Upper lobe of left lung (tissue), 6 donors: Measurements from ENCODE around the gene RALGDS. TPM values are rescaled to one million over a fixed set of nuclear protein-coding genes. Genes with fewer than 3 reads are reported as not detected.

Source experiments
- ATAC-seq, 2 donors: fragments of 200-7000 bp; cut with Tn5 transposase; one replicate each; pipeline ENCODE4 v1.9.1; 2022; ENCODE audit warnings: mild to moderate bottlenecking in 2 of 2, moderate library complexity in 2 of 2; ENCODE audit not compliant: low FRiP score in 2 of 2
- DNase-seq, 2 donors: peaks; one replicate each; pipeline ENCODE4 v3.0.0-alpha.2; 2019 to 2020
- H3K27ac ChIP-seq, 4 donors: fragments of 200-600 bp; sonication (generic); one replicate each; pipeline ENCODE4 v1.5.1; 2016 to 2019
- H3K27me3 ChIP-seq, 4 donors: fragments of 200-600 bp; sonication (generic); one replicate each; pipeline ENCODE4 v1.5.1; 2017 to 2019
- H3K36me3 ChIP-seq, 4 donors: fragments of 200-600 bp; sonication (generic); one replicate each; pipeline ENCODE4 v1.5.1; 2016 to 2019
- H3K4me1 ChIP-seq, 4 donors: fragments of 200-600 bp; sonication (generic); one replicate each; pipeline ENCODE4 v1.5.1; 2018 to 2019
- H3K4me3 ChIP-seq, 4 donors: fragments of 200-600 bp; sonication (generic); one replicate each; pipeline ENCODE4 v1.5.1; 2017 to 2019; ENCODE audit warnings: mild to moderate bottlenecking in 2 of 4, moderate library complexity in 1 of 4
- H3K9me3 ChIP-seq, 4 donors: fragments of 200-600 bp; sonication (generic); one replicate each; pipeline ENCODE4 v1.5.1; 2018 to 2019
- EP300 ChIP-seq, 4 donors: sonication (generic); formaldehyde crosslinking; IDR thresholded peaks; one replicate each; pipeline ENCODE4 v1.5.1; 2017; ENCODE audit warnings: antibody characterized with exemption in 4 of 4, control low read depth in 2 of 4
- POLR2A ChIP-seq, 4 donors: fragments of 450-650 bp; IDR thresholded peaks; one replicate each; pipeline ENCODE4 v1.5.1; 2016 to 2017; ENCODE audit warnings: antibody characterized with exemption in 4 of 4, mild to moderate bottlenecking in 2 of 4
- POLR2AphosphoS5 ChIP-seq, 2 donors: sonication (generic); formaldehyde crosslinking; IDR thresholded peaks; one replicate each; pipeline ENCODE4 v1.5.1; 2017; ENCODE audit warnings: antibody characterized with exemption in 2 of 2
- WGBS, 2 donors: methylation state at CpG; one replicate each; pipeline ENCODE4 v1.1.5; 2017 to 2018; 5-methylcytosine and 5-hydroxymethylcytosine counted together
- total RNA-seq, 6 donors: library from RNA; depleted of rRNA in 4 of 6; stranded (reverse); fragments of >200 nt in 4 of 6; gene quantifications; one replicate each; pipeline versions ENCODE4 v1.1.0 to v1.2.1, GENCODE V29; 2016 to 2021
- TF ChIP-seq, protein P1 (sequence below), 6 experiments: fragments of 450-650 bp in 4 of 6; fragments of 200-600 bp in 2 of 6; sonication (generic) in 2 of 6; IDR thresholded peaks; one replicate each; pipeline ENCODE4 v1.5.1; 2016 to 2019; ENCODE audit warnings: antibody characterized with exemption in 6 of 6
- donor health status: DM: no; HTN: no; CAD: no; lungs with moderate emphysema.
- donor health status: DM: no; HTN: yes; CAD: no; lungs with severe emphysema.

The RALGDS gene
- total RNA-seq, 6 donors from 2014 or later: 57.1 to 117 (median 88.9) TPM

DNA sequence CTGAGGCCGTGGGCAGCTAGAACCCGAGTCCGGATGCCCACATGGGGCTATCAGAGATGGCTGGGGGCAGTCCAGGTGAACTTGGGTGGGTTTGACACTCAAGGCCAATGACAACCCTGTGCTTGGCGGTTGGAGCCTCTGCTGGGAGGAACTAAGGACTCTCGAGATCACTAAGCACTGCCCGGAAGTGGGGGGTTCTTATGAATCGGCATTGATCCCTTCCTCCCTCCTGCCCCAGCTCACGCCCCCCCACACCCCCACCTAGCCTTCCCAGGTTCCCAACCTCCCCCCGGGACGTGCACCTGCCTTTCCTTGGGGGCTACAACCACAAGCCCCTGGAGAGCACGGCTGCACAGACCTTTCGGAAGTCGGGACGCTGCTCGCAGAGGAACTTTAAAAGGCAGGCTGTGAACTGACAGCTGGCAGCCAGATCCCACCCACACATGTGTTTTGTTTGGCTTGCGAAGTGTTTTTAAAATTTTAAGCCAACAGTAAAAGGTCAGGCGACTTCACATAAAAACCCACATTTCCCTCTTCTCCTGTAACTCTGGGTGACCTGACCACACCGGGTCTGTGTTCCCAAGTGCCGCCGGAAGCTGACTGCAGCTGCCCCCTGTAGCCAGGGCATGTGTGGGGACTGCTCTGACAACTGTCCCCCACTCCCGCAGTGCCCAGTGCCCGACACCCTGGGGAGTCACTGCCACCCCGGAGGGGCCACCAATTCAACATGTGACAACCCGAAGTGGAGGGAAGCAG, 5.1 kb upstream of the RALGDS start:
- DNase-seq (peak in 1 of 2 donors; percentile 63), ATAC-seq (peak in 1 of 2 donors; percentile 36)
- 30 to 63% methylated on average over 12 to 22 of the region's 24 CpGs for WGBS, 2 donors

DNA sequence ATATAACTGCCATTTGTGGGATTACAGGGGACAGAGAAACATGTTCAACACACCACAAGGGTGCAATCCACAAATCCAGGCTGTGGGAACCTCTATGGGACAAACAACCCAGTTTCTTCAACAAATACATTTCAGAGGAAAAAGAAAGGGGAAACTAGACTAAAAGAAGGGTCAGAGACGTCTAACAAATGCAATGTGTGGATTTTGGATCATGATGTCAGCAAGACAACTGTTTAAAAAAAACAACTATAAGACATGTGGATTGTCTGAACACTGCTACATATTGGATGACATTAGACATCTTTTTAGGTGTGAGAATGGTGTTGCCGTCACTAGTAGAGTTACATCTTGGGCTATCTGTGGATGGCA, 3.9 kb upstream of the RALGDS start:
- DNase-seq (no peak), ATAC-seq (no peak)
- Histone ChIP-seq H3K4me3 (no peak overlapping the region), H3K27me3 (no peaks in the 10 kb centered on the region), H3K36me3 (no peaks in the 10 kb centered on the region), H3K4me1 (peaks cover 61 to 83% (median 73%) of the 10 kb centered on the region in 4 donors), H3K27ac (peak overlapping the region in 1 of 4 donors; percentile 81), H3K9me3 (no peaks in the 10 kb centered on the region)
- TF ChIP-seq, protein P1, sequence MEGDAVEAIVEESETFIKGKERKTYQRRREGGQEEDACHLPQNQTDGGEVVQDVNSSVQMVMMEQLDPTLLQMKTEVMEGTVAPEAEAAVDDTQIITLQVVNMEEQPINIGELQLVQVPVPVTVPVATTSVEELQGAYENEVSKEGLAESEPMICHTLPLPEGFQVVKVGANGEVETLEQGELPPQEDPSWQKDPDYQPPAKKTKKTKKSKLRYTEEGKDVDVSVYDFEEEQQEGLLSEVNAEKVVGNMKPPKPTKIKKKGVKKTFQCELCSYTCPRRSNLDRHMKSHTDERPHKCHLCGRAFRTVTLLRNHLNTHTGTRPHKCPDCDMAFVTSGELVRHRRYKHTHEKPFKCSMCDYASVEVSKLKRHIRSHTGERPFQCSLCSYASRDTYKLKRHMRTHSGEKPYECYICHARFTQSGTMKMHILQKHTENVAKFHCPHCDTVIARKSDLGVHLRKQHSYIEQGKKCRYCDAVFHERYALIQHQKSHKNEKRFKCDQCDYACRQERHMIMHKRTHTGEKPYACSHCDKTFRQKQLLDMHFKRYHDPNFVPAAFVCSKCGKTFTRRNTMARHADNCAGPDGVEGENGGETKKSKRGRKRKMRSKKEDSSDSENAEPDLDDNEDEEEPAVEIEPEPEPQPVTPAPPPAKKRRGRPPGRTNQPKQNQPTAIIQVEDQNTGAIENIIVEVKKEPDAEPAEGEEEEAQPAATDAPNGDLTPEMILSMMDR (IDR thresholded peaks at IDR 0.05): no peak
- no peak for TF ChIP-seq POLR2AphosphoS5 (IDR thresholded peaks at IDR 0.05)
- TF ChIP-seq POLR2A (IDR thresholded peaks at IDR 0.05): no peak
- no peak for TF ChIP-seq EP300 (IDR thresholded peaks at IDR 0.05)
- WGBS, 2 donors: 67 to 87% methylated on average over 2 of the region's 2 CpGs

More for the DNA sequence above, 5.1 kb upstream of the RALGDS start:
- peak overlapping the region; percentile 62 to 81 (median 78) for H3K27ac ChIP-seq
- H3K36me3 ChIP-seq: no peaks in the 10 kb centered on the region
- no peaks in the 10 kb centered on the region for H3K9me3 ChIP-seq
- H3K4me1 ChIP-seq: peaks cover 52 to 73% (median 68%) of the 10 kb centered on the region in 4 donors
- peak overlapping the region in 2 of 4 donors; percentile 33 to 41 for H3K4me3 ChIP-seq
- TF ChIP-seq, protein P1 (IDR thresholded peaks at IDR 0.05): no peak
- no peak for TF ChIP-seq EP300 (IDR thresholded peaks at IDR 0.05)
- no peak for TF ChIP-seq POLR2A (IDR thresholded peaks at IDR 0.05)
- TF ChIP-seq POLR2AphosphoS5 (IDR thresholded peaks at IDR 0.05): no peak
- no peaks in the 10 kb centered on the region for H3K27me3 ChIP-seq

DNA sequence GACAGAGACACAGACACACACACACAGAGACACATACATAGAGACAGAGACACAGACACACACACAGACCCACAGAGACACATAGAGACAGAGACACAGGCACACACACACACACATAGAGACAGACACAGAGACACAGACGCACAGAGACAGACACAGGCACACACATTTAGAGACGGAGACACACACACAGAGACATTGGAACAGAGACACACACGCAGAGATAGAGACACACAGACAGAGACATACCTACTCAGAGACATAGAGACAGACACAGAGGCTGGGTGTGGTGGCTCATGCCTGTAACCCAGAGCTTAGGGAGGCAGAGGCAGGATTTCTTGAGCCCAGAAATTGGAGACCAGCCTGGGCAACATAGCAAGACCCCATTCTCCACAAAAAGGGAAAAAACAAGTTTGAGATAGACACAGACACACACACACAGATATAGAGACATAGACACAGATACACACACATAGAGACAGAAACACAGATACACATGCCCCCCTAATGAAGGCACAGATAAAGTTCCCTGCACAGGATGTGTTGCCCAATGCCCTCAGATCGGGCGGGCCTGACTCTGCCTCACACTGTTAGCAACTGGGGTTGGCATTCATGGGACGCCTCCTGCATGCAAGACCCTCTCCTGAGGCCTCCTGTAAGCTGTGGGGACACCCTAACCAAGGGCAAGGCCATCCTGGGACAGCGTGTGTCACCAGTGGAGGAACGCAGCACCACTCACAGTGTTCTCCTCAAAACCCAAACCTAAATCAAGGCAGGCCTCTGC, 3.3 kb upstream of the RALGDS start:
- ATAC-seq: no peak
- 87 to 90% methylated on average over 8 of the region's 8 CpGs for WGBS, 2 donors

DNA sequence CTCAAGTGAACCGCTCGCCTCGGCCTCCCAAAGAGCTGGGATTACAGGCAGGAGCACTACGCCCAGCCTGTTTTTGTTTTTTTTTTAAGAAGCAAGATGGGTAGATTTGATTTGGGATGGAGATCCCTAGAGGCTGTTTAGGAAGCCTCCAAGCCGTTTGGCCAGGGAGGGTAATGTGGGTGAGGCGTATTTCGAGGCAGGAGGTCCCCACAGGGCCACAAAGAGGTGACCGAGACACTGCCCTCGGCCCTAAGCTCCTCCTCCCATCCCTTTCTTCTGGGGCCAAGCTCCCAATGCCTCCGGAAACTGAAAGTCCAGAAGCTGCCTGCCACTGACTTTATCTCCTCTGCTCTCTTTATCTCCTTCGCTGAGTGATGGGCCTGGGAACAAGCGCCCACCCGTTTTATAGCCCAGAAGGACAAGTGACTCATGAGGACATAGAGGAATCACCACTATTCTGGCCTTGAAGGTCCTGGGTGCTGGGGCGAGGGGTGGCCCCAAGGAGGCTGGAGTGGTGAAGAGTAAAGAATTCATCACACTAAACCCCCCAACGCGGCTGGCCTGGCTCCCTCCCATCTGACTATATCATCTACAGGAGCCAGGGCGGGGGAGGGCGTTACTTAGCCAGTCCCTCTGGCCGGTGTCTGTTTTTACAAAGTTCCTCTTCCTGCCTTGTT, 2.0 kb upstream of the RALGDS start:
- DNase-seq: no peak

More for the DNA sequence above, 3.3 kb upstream of the RALGDS start:
- TF ChIP-seq POLR2A (IDR thresholded peaks at IDR 0.05) (no peak), POLR2AphosphoS5 (IDR thresholded peaks at IDR 0.05) (no peak), EP300 (IDR thresholded peaks at IDR 0.05) (no peak)
- TF ChIP-seq, protein P1 (IDR thresholded peaks at IDR 0.05): no peak
- H3K27ac ChIP-seq: peak overlapping the region in 1 of 4 donors; percentile 81
- H3K4me3 ChIP-seq: no peak overlapping the region
- H3K36me3 ChIP-seq: no peaks in the 10 kb centered on the region
- H3K9me3 ChIP-seq: no peaks in the 10 kb centered on the region
- no peaks in the 10 kb centered on the region for H3K27me3 ChIP-seq
- peaks cover 67 to 88% (median 77%) of the 10 kb centered on the region in 4 donors for H3K4me1 ChIP-seq
- no peak for DNase-seq

More for the DNA sequence above, 2.0 kb upstream of the RALGDS start:
- H3K4me3 ChIP-seq: no peak overlapping the region
- peak overlapping the region; percentile 92 to 96 (median 94) for H3K27ac ChIP-seq
- no peaks in the 10 kb centered on the region for H3K9me3 ChIP-seq
- no peaks in the 10 kb centered on the region for H3K27me3 ChIP-seq
- no peak for TF ChIP-seq EP300 (IDR thresholded peaks at IDR 0.05)
- TF ChIP-seq, protein P1 (IDR thresholded peaks at IDR 0.05): no peak
- TF ChIP-seq POLR2A (IDR thresholded peaks at IDR 0.05): no peak
- no peak for TF ChIP-seq POLR2AphosphoS5 (IDR thresholded peaks at IDR 0.05)
- peaks cover 70 to 88% (median 81%) of the 10 kb centered on the region in 4 donors for H3K4me1 ChIP-seq
- WGBS, 2 donors: 54 to 61% methylated on average over 17 to 19 of the region's 19 CpGs
- H3K36me3 ChIP-seq: no peaks in the 10 kb centered on the region
- ATAC-seq: no peak
